ENCODE measurements around the gene CXCL1. TPM values are rescaled to one million over a fixed set of nuclear protein-coding genes. Genes with fewer than 3 reads are reported as not detected.

Gene CXCL1
- total RNA-seq, 1 experiment from 2014 or later: not detected

DNA sequence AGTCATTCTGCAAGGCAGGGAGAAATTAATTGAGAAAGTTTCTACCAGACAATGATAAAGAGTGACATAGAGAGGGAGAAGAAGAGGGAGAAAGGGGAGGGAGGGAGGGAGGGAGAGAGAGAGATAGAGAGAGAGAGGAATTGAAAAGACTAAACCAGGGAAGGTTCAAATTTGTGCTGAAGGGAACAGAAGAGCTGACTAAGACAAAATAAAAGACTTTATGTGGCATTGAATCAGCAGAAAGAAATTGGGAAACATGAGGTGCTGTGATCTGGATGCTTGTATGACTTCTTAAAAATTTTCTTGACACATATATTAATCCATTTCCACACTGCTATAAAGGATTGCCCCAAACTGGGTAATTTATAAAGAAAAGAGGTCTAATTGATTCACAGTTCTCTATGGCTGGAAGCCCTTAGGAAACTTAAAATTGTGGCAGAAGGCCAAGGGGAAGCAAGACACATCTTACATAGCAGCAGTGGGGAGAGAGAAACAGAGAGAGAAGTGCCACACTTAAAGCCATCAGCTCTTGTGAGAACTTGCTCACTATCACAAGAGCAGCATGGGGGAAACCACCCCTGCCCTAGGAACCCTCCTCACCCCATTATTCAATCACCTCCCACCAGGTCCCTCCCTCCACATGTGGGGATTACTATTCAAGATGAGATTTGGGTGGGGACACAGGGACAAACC is 46.2 kb upstream of the CXCL1 start:
- peaks cover 15% of the 10 kb centered on the region for H3K27me3 Mint-ChIP-seq (ENCODE audit: insufficient read depth, unreplicated experiment)
- Histone ChIP-seq H3K4me3 (ENCODE audit: low read depth, low read length) (no peak overlapping the region), H3K36me3 (ENCODE audit: control insufficient read depth, insufficient read depth, low read length) (no peaks in the 10 kb centered on the region; the same call in 1 of the 2 replicates), H3K4me1 (no peaks in the 10 kb centered on the region), H3K27me3 (replicated peaks; ENCODE audit: control insufficient read depth, insufficient read depth, low read length) (no peaks in the 10 kb centered on the region), H3K9me3 (no peaks in the 10 kb centered on the region)
- DNase-seq: no peak
- ChIA-PET POLR2A (no interaction called here), CTCF (no interaction called here)
- H3K4me3 Mint-ChIP-seq (ENCODE audit: unreplicated experiment): no peak overlapping the region
- intact Hi-C loops (cut with micrococcal nuclease; ENCODE audit: unreplicated experiment): no loop called here
- H3K4me1 Mint-ChIP-seq (ENCODE audit: low read depth, unreplicated experiment): no peaks in the 10 kb centered on the region
- H3K27ac Mint-ChIP-seq (ENCODE audit: unreplicated experiment): no peak overlapping the region
- TF ChIP-seq CTCF (IDR thresholded peaks at IDR 0.05; ENCODE audit: insufficient read depth in 1 of 2, low read depth in 1 of 2, low read length in 1 of 2, severe bottlenecking in 1 of 2, unreplicated experiment in 1 of 2): no peak
- BruUV-seq (replicated peaks): no TSS peak
- no peaks in the 10 kb centered on the region for H3K36me3 Mint-ChIP-seq (ENCODE audit: insufficient read depth, unreplicated experiment)
- no peaks in the 10 kb centered on the region for H3K9me3 Mint-ChIP-seq (ENCODE audit: unreplicated experiment)

GRCh38 chr4:73823760-73824159 is 45.4 kb upstream of the CXCL1 start:
- Mint-ChIP-seq H3K4me1 (ENCODE audit: low read depth, unreplicated experiment) (no peaks in the 10 kb centered on the region), H3K9me3 (ENCODE audit: unreplicated experiment) (no peaks in the 10 kb centered on the region), H3K27me3 (ENCODE audit: insufficient read depth, unreplicated experiment) (peaks cover 15% of the 10 kb centered on the region), H3K27ac (ENCODE audit: unreplicated experiment) (no peak overlapping the region), H3K36me3 (ENCODE audit: insufficient read depth, unreplicated experiment) (no peaks in the 10 kb centered on the region), H3K4me3 (ENCODE audit: unreplicated experiment) (no peak overlapping the region)
- ChIA-PET CTCF (no interaction called here), POLR2A (no interaction called here)
- Histone ChIP-seq H3K36me3 (ENCODE audit: control insufficient read depth, insufficient read depth, low read length) (no peaks in the 10 kb centered on the region; the same call in 1 of the 2 replicates), H3K4me1 (no peaks in the 10 kb centered on the region), H3K27me3 (replicated peaks; ENCODE audit: control insufficient read depth, insufficient read depth, low read length) (no peaks in the 10 kb centered on the region), H3K4me3 (ENCODE audit: low read depth, low read length) (no peak overlapping the region), H3K9me3 (no peaks in the 10 kb centered on the region)
- DNase-seq: no peak
- intact Hi-C loops (cut with micrococcal nuclease; ENCODE audit: unreplicated experiment): no loop called here
- TF ChIP-seq CTCF (IDR thresholded peaks at IDR 0.05; ENCODE audit: insufficient read depth in 1 of 2, low read depth in 1 of 2, low read length in 1 of 2, severe bottlenecking in 1 of 2, unreplicated experiment in 1 of 2): no peak
- BruUV-seq (replicated peaks): no TSS peak

DNA sequence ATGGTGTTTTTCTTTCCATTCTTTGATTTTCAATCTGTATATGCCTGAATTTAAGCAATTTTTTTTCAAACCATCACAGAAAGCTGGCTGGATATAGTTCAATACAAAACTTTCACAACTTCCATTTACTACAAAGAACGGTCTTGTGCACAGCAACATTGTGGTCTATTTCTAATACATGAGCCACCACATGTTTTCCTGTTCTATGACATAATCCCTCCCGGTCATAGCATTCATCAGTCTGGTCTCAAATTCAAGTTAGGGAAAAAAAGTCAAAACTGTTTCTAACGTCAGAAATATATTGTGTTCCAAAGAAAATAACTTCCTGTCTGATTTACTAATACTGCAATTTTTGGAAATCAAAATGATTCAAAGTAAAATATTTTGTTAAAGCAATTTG is 40.2 kb upstream of the CXCL1 start:
- Histone ChIP-seq H3K27me3 (replicated peaks; ENCODE audit: control insufficient read depth, insufficient read depth, low read length) (no peaks in the 10 kb centered on the region), H3K36me3 (ENCODE audit: control insufficient read depth, insufficient read depth, low read length) (no peaks in the 10 kb centered on the region), H3K9me3 (no peaks in the 10 kb centered on the region), H3K4me1 (no peaks in the 10 kb centered on the region), H3K4me3 (ENCODE audit: low read depth, low read length) (no peak overlapping the region)
- Mint-ChIP-seq H3K27ac (ENCODE audit: unreplicated experiment) (no peak overlapping the region), H3K4me1 (ENCODE audit: low read depth, unreplicated experiment) (no peaks in the 10 kb centered on the region), H3K27me3 (ENCODE audit: insufficient read depth, unreplicated experiment) (peaks cover 4% of the 10 kb centered on the region), H3K4me3 (ENCODE audit: unreplicated experiment) (no peak overlapping the region), H3K36me3 (ENCODE audit: insufficient read depth, unreplicated experiment) (no peaks in the 10 kb centered on the region), H3K9me3 (ENCODE audit: unreplicated experiment) (no peaks in the 10 kb centered on the region)
- no peak for TF ChIP-seq CTCF (IDR thresholded peaks at IDR 0.05; ENCODE audit: insufficient read depth in 1 of 2, low read depth in 1 of 2, low read length in 1 of 2, severe bottlenecking in 1 of 2, unreplicated experiment in 1 of 2)
- intact Hi-C loops (cut with micrococcal nuclease; ENCODE audit: unreplicated experiment): no loop called here
- DNase-seq: no peak
- no TSS peak for BruUV-seq (replicated peaks)
- ChIA-PET CTCF (no interaction called here), POLR2A (no interaction called here)

Measured in Caco-2 (cell line).